Breast epithelium (tissue), 3 donors: ENCODE results near the gene GALNT2.

Source experiments
- CTCF ChIP-seq, 3 donors: fragments of 450-650 bp; IDR thresholded peaks; one replicate each; pipeline ENCODE4 v1.5.1; 2016 to 2017; ENCODE audit warnings: antibody characterized with exemption in 3 of 3, mild to moderate bottlenecking in 3 of 3, moderate library complexity in 3 of 3
- POLR2A ChIP-seq: fragments of 450-650 bp; IDR thresholded peaks from one replicate; pipeline ENCODE4 v1.6.1; 2016; ENCODE audit warnings: antibody characterized with exemption, mild to moderate bottlenecking, moderate library complexity
- POLR2AphosphoS5 ChIP-seq, 3 donors: sonication (generic); formaldehyde crosslinking; IDR thresholded peaks; one replicate each; pipeline ENCODE4 v1.6.1; 2017; ENCODE audit warnings: antibody characterized with exemption in 3 of 3

- TF ChIP-seq CTCF (IDR thresholded peaks at IDR 0.05): no peak
- TF ChIP-seq POLR2A: no peak
- no peak for TF ChIP-seq POLR2AphosphoS5 (IDR thresholded peaks at IDR 0.05)
Measured at GRCh38 chr1:230243146-230243545, 176.1 kb downstream of the GALNT2 start.
